NK-92 (cell line): ENCODE measurements around the gene RHEB.

Experiments used
- DNase-seq: peaks from one replicate; lab custom pipeline; 2025; ENCODE audit not compliant: unreplicated experiment; lab: John Stamatoyannopoulos, UW

RHEB gene

GRCh38 chr7:151472644-151473380, 46.9 kb downstream of the RHEB start:
- DNase-seq: no peak

- no peak for DNase-seq
These were observed 49.0 kb downstream of the RHEB start for GRCh38 chr7:151470711-151471110.

GRCh38 chr7:151469281-151469680, 50.4 kb downstream of the RHEB start:
- no peak for DNase-seq

GRCh38 chr7:151468217-151469018, 51.3 kb downstream of the RHEB start:
- no peak for DNase-seq

- no peak for DNase-seq
These were observed 54.5 kb downstream of the RHEB start for GRCh38 chr7:151465169-151465568.

GRCh38 chr7:151462306-151462779, 57.4 kb downstream of the RHEB start:
- no peak for DNase-seq

- no peak for DNase-seq
These were observed 57.8 kb downstream of the RHEB start for GRCh38 chr7:151461942-151462230.

GRCh38 chr7:151461096-151461941, 58.4 kb downstream of the RHEB start:
- no peak for DNase-seq

GRCh38 chr7:151460474-151460855, 59.2 kb downstream of the RHEB start:
- no peak for DNase-seq

GRCh38 chr7:151459726-151460473, 59.8 kb downstream of the RHEB start:
- no peak for DNase-seq

- DNase-seq: no peak
These were observed 62.2 kb downstream of the RHEB start for GRCh38 chr7:151457534-151457933.

- no peak for DNase-seq
These were observed 62.9 kb downstream of the RHEB start for GRCh38 chr7:151456782-151457181.

GRCh38 chr7:151456276-151456675, 63.4 kb downstream of the RHEB start:
- DNase-seq: no peak

GRCh38 chr7:151455690-151456089, 64.0 kb downstream of the RHEB start:
- no peak for DNase-seq

GRCh38 chr7:151454932-151455530, 64.7 kb downstream of the RHEB start:
- DNase-seq: no peak

- no peak for DNase-seq
These were observed 65.4 kb downstream of the RHEB start for GRCh38 chr7:151454305-151454704.

- DNase-seq: no peak
These were observed 66.3 kb downstream of the RHEB start for GRCh38 chr7:151453326-151453791.

- no peak for DNase-seq
These were observed 66.9 kb downstream of the RHEB start for GRCh38 chr7:151452680-151453325.

GRCh38 chr7:151451626-151452571, 67.8 kb downstream of the RHEB start:
- no peak for DNase-seq
